Activated naive CD8-positive, alpha-beta T cell treated with anti-CD3 and anti-CD28 coated beads for 36 hours (primary cell): ENCODE results near the gene BMP7. TPM values are rescaled to one million over a fixed set of nuclear protein-coding genes. Genes with fewer than 3 reads are reported as not detected.

Experiments used
- DNase-seq: peaks from one replicate; pipeline ENCODE4 v3.0.0; 2021
- H3K27ac Mint-ChIP-seq: one replicate; pipeline ENCODE4 v1.8.0; 2022; ENCODE audit warnings: mild to moderate bottlenecking, moderate library complexity, mixed read lengths
- H3K27me3 Mint-ChIP-seq: one replicate; pipeline ENCODE4 v1.8.0; 2022; ENCODE audit warnings: mild to moderate bottlenecking, mixed read lengths
- H3K36me3 Mint-ChIP-seq: one replicate; pipeline ENCODE4 v1.8.0; 2021; ENCODE audit warnings: mild to moderate bottlenecking, mixed read lengths
- H3K4me1 Mint-ChIP-seq: one replicate; pipeline ENCODE4 v1.8.0; 2021; ENCODE audit warnings: mixed read lengths
- H3K4me3 Mint-ChIP-seq: one replicate; pipeline ENCODE4 v1.8.0; 2022; ENCODE audit warnings: mild to moderate bottlenecking, moderate library complexity, mixed read lengths
- H3K9me3 Mint-ChIP-seq: one replicate; pipeline ENCODE4 v1.8.0; 2022; ENCODE audit warnings: mixed read lengths
- total RNA-seq, 2 experiments: library from RNA; stranded (reverse); gene quantifications; one replicate each; pipeline ENCODE4 v1.2.3, GENCODE V29; 2021

Gene BMP7
- total RNA-seq, 2 experiments from 2014 or later: not detected

DNA sequence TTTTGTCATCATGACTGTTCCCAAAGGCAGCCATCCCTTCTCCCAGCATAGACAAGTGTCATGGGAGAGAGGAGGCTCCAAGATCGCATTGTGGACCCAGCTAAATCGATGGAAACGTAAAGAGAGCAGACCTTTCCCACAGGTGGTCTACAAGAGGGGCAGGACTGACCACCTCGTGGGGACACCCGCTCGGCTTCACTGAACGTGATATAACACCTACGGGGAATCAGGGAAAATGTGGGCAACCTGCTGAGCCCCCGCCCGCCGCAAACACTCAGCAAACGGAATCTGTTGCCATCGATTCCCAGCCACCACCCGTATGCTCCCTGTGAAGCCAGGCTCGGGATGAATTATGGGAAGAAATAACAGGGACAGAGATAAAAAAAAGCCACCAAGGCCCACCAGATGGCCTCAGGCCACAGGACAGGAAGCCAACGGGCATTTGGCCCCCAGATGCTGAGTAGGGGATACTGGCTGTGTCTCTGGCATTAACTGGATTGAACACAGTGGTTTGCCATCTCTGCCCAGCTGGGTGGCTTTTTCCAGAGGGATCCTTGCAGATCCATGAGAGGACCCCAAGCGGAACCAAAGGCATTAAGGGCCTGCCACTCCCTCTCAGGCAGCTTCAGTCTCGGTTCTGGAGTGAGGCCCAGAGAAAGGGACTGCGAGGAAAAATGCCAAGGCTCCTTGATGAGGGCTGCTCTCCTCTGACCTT is 44.4 kb downstream of the BMP7 start:
- peaks cover 9% of the 10 kb centered on the region for H3K27me3 Mint-ChIP-seq
- H3K4me3 Mint-ChIP-seq: no peak overlapping the region

DNA sequence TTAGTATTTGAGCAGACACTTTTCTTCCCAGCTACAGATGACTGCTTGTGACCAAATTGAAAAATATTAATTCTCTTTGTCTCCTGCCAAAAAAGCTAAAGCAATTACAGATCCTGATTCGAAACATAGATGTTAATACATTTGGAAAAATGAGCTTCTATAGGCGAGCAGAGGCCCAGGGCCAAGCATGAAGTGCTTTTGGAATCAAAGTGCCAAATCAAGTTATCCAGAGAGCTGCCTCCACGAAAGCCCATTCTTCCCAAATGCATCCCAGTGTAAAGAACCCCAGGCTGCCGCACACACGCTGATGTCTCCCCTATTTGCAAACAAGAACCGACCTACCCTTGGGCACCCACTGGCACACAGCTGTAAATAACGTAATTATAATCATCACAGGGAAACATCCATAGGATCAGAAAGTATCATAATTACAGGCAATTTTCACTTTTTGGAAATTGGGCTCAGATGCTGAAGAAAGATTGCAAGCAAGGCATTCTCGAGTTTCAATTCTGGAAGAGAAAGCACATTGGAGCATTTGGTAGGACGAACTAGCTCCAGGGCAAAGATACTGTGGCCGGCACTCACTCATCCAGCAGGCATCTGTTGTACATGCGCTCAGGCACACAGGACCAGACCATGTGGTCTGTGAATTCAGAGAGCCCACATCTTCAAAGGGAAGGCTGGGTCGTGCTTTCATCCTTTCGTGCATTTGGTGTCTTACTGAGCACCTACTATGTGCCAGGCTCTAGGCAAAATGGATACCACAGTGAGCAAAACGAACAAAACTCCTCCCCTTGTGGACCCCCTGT is 45.9 kb downstream of the BMP7 start:
- Mint-ChIP-seq H3K4me3 (no peak overlapping the region), H3K36me3 (no peaks in the 10 kb centered on the region), H3K27me3 (peaks cover 9% of the 10 kb centered on the region), H3K9me3 (no peaks in the 10 kb centered on the region), H3K4me1 (no peaks in the 10 kb centered on the region), H3K27ac (no peak overlapping the region)
- DNase-seq: no peak

More for the DNA sequence above, 44.4 kb downstream of the BMP7 start:
- H3K4me1 Mint-ChIP-seq: no peaks in the 10 kb centered on the region
- no peak for DNase-seq
- no peaks in the 10 kb centered on the region for H3K36me3 Mint-ChIP-seq
- H3K27ac Mint-ChIP-seq: no peak overlapping the region
- no peaks in the 10 kb centered on the region for H3K9me3 Mint-ChIP-seq

GRCh38 chr20:57219071-57219677 is 47.3 kb downstream of the BMP7 start:
- Mint-ChIP-seq H3K36me3 (no peaks in the 10 kb centered on the region), H3K4me3 (no peak overlapping the region)
- no peak for DNase-seq

DNA sequence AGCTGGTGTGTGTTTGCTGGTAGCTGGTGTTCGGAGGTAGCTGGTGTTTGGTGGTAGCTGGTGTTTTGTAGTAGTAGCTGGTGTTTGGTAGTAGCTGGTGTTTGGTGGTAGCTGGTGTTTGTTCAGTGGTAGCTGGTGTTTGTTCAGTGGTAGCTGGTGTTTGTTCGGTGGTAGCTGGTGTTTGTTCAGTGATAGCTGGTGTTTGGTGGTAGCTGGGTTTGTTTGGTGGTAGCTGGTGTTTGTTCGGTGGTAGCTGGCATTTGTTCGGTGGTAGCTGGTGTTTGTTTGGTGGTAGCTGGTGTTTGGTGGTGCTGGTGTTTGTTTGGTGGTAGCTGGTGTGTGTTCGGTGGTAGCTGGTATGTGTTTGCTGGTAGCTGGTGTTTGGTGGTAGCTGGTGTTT is 48.0 kb downstream of the BMP7 start:
- no peaks in the 10 kb centered on the region for H3K4me1 Mint-ChIP-seq
- H3K27me3 Mint-ChIP-seq: peaks cover 9% of the 10 kb centered on the region
- no peaks in the 10 kb centered on the region for H3K36me3 Mint-ChIP-seq
- H3K27ac Mint-ChIP-seq: no peak overlapping the region
- no peak for DNase-seq
- no peak overlapping the region for H3K4me3 Mint-ChIP-seq
- H3K9me3 Mint-ChIP-seq: no peaks in the 10 kb centered on the region

More at GRCh38 chr20:57219071-57219677, 47.3 kb downstream of the BMP7 start:
- Mint-ChIP-seq H3K27me3 (peaks cover 9% of the 10 kb centered on the region), H3K4me1 (no peaks in the 10 kb centered on the region), H3K27ac (no peak overlapping the region), H3K9me3 (no peaks in the 10 kb centered on the region)

GRCh38 chr20:57217802-57218201 is 48.6 kb downstream of the BMP7 start:
- Mint-ChIP-seq H3K4me3 (no peak overlapping the region), H3K27me3 (peaks cover 9% of the 10 kb centered on the region), H3K9me3 (no peaks in the 10 kb centered on the region), H3K36me3 (no peaks in the 10 kb centered on the region), H3K27ac (no peak overlapping the region), H3K4me1 (no peaks in the 10 kb centered on the region)
- DNase-seq: no peak

- no peak overlapping the region for H3K4me3 Mint-ChIP-seq
- no peaks in the 10 kb centered on the region for H3K9me3 Mint-ChIP-seq
- H3K4me1 Mint-ChIP-seq: no peaks in the 10 kb centered on the region
- peaks cover 10% of the 10 kb centered on the region for H3K27me3 Mint-ChIP-seq
- H3K27ac Mint-ChIP-seq: no peak overlapping the region
- DNase-seq: no peak
- no peaks in the 10 kb centered on the region for H3K36me3 Mint-ChIP-seq
Observed at GRCh38 chr20:57216669-57217068, 49.8 kb downstream of the BMP7 start.

DNA sequence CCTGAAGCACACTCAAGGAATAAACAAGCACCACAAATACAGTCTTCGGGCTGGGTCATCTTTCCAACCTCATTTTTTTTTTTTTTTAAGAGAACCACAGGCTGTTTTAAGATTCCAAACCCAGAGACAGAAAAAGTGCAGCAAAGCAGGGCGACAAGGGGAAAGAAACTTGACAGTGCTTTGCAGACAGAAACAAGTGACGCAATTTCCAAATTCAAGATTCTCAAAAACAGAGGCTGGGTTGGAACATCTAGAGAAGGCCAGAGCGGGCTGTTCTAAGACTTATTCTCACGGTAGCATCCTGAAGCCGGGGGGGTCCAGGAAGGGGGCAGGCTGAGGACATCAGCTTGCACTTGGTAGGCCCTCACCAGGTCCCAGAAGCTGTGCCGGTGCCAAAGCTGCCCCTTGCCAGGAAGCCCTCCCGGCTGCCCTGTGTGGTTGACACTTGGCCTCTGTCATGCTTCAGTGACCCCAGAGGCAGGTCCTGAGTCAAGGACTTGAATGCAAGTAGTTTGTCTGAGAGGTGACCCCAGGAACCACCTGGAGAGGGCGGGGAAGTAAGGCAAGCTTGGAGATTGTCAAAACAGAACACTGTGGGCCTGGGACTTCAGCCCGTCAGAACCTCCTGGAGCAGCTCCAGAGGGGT is 50.5 kb downstream of the BMP7 start:
- H3K36me3 Mint-ChIP-seq: no peaks in the 10 kb centered on the region
- H3K4me1 Mint-ChIP-seq: no peaks in the 10 kb centered on the region
- no peak overlapping the region for H3K27ac Mint-ChIP-seq
- H3K9me3 Mint-ChIP-seq: no peaks in the 10 kb centered on the region
- peaks cover 5% of the 10 kb centered on the region for H3K27me3 Mint-ChIP-seq
- no peak overlapping the region for H3K4me3 Mint-ChIP-seq
- DNase-seq: no peak

GRCh38 chr20:57215426-57215825 is 51.0 kb downstream of the BMP7 start:
- H3K27me3 Mint-ChIP-seq: peaks cover 5% of the 10 kb centered on the region

DNA sequence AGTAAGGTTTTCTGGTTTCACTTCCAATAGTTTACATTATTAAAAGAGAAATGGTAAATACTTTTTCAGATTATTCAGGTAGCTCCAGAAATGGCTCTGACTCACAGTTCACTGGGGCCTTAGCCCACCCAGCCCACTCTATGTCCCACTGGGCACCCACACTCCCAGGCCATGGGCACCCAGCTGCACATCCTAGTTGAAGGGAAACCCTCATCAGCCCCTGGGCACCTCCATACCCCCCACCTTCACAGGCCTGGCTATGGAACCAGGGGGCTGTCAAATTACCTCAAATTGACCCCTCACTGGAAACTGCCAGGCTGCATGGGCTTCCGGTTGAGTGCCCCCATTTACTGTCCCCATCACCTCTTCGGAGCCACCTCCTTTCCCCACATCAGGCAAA is 51.5 kb downstream of the BMP7 start:
- DNase-seq: no peak
- H3K4me1 Mint-ChIP-seq: no peaks in the 10 kb centered on the region
- no peaks in the 10 kb centered on the region for H3K36me3 Mint-ChIP-seq
- no peak overlapping the region for H3K27ac Mint-ChIP-seq
- peaks cover 5% of the 10 kb centered on the region for H3K27me3 Mint-ChIP-seq
- no peaks in the 10 kb centered on the region for H3K9me3 Mint-ChIP-seq
- no peak overlapping the region for H3K4me3 Mint-ChIP-seq

More at GRCh38 chr20:57215426-57215825, 51.0 kb downstream of the BMP7 start:
- no peaks in the 10 kb centered on the region for H3K4me1 Mint-ChIP-seq
- H3K4me3 Mint-ChIP-seq: no peak overlapping the region
- H3K36me3 Mint-ChIP-seq: no peaks in the 10 kb centered on the region
- H3K27ac Mint-ChIP-seq: no peak overlapping the region
- no peak for DNase-seq
- no peaks in the 10 kb centered on the region for H3K9me3 Mint-ChIP-seq

GRCh38 chr20:57214427-57214826 is 52.0 kb downstream of the BMP7 start:
- Mint-ChIP-seq H3K27ac (no peak overlapping the region), H3K27me3 (peaks cover 5% of the 10 kb centered on the region), H3K9me3 (no peaks in the 10 kb centered on the region), H3K36me3 (no peaks in the 10 kb centered on the region), H3K4me3 (no peak overlapping the region), H3K4me1 (no peaks in the 10 kb centered on the region)
- no peak for DNase-seq

GRCh38 chr20:57213924-57214323 is 52.5 kb downstream of the BMP7 start:
- H3K9me3 Mint-ChIP-seq: no peaks in the 10 kb centered on the region
- no peak overlapping the region for H3K4me3 Mint-ChIP-seq
- H3K36me3 Mint-ChIP-seq: no peaks in the 10 kb centered on the region
- H3K27me3 Mint-ChIP-seq: peaks cover 5% of the 10 kb centered on the region
- no peak overlapping the region for H3K27ac Mint-ChIP-seq
- H3K4me1 Mint-ChIP-seq: no peaks in the 10 kb centered on the region
- DNase-seq: no peak

GRCh38 chr20:57213291-57213690 is 53.1 kb downstream of the BMP7 start:
- Mint-ChIP-seq H3K4me1 (peaks cover 2% of the 10 kb centered on the region), H3K27ac (no peak overlapping the region), H3K36me3 (no peaks in the 10 kb centered on the region), H3K27me3 (peaks cover 9% of the 10 kb centered on the region), H3K4me3 (no peak overlapping the region), H3K9me3 (no peaks in the 10 kb centered on the region)
- no peak for DNase-seq

DNA sequence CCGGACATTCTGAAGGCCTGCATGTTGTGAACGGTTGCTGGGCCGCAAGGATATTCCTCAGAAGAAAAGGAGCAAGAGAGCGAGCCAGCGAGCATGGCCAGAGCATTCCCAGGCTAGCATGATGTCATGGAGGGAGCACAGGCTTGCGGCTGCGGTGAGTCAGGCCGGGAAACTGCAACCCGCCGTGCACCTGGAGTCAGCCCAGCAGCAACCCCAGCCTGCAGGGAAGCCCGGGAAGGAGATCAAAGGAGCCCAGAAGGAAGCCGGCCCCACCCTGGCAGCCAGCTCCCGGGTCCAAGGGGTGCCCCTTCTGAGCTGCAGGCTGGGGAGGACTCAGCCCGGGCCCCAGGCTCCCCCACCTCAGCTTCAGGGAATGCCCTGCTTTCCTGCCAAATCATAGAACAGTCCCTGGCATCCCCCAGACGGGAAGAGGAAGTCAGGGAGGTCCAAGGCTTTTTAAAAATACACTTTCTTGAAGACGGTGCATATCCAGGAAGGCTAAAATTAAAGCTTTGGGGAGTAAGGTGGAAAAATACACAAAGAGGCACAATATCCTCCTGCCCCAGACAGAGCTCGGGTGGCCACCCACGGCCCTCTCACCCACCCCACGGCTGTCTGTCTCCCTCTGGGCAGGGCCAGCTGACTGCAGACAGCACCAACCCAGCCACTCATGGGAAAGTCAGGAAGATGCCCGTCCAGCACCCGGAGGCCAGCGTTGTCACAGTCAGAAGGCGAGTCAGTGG is 53.7 kb downstream of the BMP7 start:
- H3K9me3 Mint-ChIP-seq: no peaks in the 10 kb centered on the region
- H3K27me3 Mint-ChIP-seq: peaks cover 12% of the 10 kb centered on the region
- H3K4me1 Mint-ChIP-seq: peaks cover 5% of the 10 kb centered on the region
- H3K27ac Mint-ChIP-seq: no peak overlapping the region
- DNase-seq: no peak
- no peak overlapping the region for H3K4me3 Mint-ChIP-seq
- H3K36me3 Mint-ChIP-seq: no peaks in the 10 kb centered on the region

- H3K36me3 Mint-ChIP-seq: no peaks in the 10 kb centered on the region
- peaks cover 6% of the 10 kb centered on the region for H3K9me3 Mint-ChIP-seq
- no peak for DNase-seq
- H3K27ac Mint-ChIP-seq: no peak overlapping the region
- H3K4me3 Mint-ChIP-seq: no peak overlapping the region
- H3K4me1 Mint-ChIP-seq: peaks cover 5% of the 10 kb centered on the region
- peaks cover 12% of the 10 kb centered on the region for H3K27me3 Mint-ChIP-seq
Observed at GRCh38 chr20:57211908-57212533, 54.4 kb downstream of the BMP7 start.
